ENCODE measurements around the gene NFKBIL1.
A peak's percentile ranks its signal among the peaks of the same experiment; 100 is the strongest.

The NFKBIL1 gene

GRCh38 chr6:31567531-31568370 lies 20.3 kb downstream of the NFKBIL1 start:
- DNase-seq = no peak

DNA sequence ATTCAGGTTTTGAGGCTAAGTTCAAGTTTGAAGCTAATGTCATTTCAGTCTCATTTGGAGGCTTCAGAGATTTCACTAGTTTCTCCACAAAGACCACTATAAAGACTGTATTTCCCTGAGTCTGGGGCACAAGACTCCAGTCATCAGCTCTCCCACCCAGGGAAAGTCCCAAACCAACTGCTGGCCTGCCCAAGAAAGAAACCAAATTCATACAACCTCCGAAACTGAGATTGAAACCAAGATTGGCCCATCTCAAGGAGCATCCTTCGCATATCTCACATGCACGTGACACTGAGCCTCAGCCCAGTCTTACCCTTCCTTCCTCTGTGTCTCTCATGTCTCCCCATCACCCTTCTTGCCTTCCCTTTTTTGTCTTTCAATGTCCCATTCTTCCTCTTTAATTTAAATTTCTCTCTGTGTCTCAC lies 21.1 kb downstream of the NFKBIL1 start:
- DNase-seq = peak; percentile 72

DNA sequence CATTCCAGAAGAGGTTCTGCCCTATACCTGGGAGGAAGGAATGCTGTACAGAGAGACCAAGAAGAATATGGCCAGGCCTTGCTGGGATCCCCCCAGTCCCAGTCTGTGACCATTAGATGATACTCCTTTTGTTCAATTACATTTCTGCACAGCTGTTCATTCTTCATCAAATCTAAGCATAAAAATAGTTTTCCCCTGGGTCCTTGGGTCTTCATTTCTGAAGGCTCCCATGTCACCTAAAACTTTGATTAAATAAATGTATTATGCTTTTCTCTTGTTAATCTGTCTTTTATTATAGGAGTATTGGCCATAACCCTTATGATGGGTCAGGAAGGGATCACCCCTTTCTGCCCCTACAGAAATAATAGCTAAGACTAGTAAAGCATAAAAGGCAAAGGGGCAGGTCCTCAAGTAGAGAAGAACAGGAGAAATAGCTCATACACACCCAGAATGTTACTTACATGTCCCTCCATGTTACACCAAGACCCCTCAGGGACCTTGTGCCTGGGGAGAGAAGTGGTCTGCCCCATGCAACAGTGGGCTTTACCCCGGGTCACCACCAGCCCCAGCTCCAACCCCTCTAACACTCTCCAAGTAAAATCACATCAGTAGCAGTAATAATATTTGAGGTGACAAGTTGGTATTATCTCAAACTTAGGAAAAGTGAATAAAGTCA lies 22.6 kb downstream of the NFKBIL1 start:
- no peak for DNase-seq

DNA sequence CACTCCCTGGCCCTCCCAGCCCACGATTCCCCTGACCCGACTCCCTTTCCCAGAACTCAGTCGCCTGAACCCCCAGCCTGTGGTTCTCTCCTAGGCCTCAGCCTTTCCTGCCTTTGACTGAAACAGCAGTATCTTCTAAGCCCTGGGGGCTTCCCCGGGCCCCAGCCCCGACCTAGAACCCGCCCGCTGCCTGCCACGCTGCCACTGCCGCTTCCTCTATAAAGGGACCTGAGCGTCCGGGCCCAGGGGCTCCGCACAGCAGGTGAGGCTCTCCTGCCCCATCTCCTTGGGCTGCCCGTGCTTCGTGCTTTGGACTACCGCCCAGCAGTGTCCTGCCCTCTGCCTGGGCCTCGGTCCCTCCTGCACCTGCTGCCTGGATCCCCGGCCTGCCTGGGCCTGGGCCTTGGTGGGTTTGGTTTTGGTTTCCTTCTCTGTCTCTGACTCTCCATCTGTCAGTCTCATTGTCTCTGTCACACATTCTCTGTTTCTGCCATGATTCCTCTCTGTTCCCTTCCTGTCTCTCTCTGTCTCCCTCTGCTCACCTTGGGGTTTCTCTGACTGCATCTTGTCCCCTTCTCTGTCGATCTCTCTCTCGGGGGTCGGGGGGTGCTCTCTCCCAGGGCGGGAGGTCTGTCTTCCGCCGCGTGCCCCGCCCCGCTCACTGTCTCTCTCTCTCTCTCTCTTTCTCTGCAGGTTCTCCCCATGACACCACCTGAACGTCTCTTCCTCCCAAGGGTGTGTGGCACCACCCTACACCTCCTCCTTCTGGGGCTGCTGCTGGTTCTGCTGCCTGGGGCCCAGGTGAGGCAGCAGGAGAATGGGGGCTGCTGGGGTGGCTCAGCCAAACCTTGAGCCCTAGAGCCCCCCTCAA lies 24.9 kb downstream of the NFKBIL1 start, which contains the start of gene LTA:
TSS of gene LTA (plus strand) at position 249 of the 871 bp plus-strand sequence. CDS start at position 703, 454 bp downstream.
- DNase-seq = peak; percentile 70

DNA sequence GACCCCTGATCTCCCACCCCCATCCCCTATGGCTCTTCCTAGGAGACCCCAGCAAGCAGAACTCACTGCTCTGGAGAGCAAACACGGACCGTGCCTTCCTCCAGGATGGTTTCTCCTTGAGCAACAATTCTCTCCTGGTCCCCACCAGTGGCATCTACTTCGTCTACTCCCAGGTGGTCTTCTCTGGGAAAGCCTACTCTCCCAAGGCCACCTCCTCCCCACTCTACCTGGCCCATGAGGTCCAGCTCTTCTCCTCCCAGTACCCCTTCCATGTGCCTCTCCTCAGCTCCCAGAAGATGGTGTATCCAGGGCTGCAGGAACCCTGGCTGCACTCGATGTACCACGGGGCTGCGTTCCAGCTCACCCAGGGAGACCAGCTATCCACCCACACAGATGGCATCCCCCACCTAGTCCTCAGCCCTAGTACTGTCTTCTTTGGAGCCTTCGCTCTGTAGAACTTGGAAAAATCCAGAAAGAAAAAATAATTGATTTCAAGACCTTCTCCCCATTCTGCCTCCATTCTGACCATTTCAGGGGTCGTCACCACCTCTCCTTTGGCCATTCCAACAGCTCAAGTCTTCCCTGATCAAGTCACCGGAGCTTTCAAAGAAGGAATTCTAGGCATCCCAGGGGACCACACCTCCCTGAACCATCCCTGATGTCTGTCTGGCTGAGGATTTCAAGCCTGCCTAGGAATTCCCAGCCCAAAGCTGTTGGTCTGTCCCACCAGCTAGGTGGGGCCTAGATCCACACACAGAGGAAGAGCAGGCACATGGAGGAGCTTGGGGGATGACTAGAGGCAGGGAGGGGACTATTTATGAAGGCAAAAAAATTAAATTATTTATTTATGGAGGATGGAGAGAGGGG lies 26.1 kb downstream of the NFKBIL1 start:
- no peak for DNase-seq

DNA sequence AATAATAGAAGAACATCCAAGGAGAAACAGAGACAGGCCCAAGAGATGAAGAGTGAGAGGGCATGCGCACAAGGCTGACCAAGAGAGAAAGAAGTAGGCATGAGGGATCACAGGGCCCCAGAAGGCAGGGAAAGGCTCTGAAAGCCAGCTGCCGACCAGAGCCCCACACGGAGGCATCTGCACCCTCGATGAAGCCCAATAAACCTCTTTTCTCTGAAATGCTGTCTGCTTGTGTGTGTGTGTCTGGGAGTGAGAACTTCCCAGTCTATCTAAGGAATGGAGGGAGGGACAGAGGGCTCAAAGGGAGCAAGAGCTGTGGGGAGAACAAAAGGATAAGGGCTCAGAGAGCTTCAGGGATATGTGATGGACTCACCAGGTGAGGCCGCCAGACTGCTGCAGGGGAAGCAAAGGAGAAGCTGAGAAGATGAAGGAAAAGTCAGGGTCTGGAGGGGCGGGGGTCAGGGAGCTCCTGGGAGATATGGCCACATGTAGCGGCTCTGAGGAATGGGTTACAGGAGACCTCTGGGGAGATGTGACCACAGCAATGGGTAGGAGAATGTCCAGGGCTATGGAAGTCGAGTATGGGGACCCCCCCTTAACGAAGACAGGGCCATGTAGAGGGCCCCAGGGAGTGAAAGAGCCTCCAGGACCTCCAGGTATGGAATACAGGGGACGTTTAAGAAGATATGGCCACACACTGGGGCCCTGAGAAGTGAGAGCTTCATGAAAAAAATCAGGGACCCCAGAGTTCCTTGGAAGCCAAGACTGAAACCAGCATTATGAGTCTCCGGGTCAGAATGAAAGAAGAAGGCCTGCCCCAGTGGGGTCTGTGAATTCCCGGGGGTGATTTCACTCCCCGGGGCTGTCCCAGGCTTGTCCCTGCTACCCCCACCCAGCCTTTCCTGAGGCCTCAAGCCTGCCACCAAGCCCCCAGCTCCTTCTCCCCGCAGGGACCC lies 27.0 kb downstream of the NFKBIL1 start:
- no peak for DNase-seq

DNA sequence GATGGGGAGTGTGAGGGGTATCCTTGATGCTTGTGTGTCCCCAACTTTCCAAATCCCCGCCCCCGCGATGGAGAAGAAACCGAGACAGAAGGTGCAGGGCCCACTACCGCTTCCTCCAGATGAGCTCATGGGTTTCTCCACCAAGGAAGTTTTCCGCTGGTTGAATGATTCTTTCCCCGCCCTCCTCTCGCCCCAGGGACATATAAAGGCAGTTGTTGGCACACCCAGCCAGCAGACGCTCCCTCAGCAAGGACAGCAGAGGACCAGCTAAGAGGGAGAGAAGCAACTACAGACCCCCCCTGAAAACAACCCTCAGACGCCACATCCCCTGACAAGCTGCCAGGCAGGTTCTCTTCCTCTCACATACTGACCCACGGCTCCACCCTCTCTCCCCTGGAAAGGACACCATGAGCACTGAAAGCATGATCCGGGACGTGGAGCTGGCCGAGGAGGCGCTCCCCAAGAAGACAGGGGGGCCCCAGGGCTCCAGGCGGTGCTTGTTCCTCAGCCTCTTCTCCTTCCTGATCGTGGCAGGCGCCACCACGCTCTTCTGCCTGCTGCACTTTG lies 28.0 kb downstream of the NFKBIL1 start, which contains the start of gene TNF:
TSS of gene TNF (plus strand) at position 231 of the 567 bp plus-strand sequence. CDS start at position 408, 177 bp downstream.
- DNase-seq = peak; percentile 69

GRCh38 chr6:31575952-31576685 lies 28.7 kb downstream of the NFKBIL1 start:
- no peak for DNase-seq

DNA sequence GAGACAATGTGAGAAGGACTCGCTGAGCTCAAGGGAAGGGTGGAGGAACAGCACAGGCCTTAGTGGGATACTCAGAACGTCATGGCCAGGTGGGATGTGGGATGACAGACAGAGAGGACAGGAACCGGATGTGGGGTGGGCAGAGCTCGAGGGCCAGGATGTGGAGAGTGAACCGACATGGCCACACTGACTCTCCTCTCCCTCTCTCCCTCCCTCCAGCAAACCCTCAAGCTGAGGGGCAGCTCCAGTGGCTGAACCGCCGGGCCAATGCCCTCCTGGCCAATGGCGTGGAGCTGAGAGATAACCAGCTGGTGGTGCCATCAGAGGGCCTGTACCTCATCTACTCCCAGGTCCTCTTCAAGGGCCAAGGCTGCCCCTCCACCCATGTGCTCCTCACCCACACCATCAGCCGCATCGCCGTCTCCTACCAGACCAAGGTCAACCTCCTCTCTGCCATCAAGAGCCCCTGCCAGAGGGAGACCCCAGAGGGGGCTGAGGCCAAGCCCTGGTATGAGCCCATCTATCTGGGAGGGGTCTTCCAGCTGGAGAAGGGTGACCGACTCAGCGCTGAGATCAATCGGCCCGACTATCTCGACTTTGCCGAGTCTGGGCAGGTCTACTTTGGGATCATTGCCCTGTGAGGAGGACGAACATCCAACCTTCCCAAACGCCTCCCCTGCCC lies 29.6 kb downstream of the NFKBIL1 start:
- no peak for DNase-seq

DNA sequence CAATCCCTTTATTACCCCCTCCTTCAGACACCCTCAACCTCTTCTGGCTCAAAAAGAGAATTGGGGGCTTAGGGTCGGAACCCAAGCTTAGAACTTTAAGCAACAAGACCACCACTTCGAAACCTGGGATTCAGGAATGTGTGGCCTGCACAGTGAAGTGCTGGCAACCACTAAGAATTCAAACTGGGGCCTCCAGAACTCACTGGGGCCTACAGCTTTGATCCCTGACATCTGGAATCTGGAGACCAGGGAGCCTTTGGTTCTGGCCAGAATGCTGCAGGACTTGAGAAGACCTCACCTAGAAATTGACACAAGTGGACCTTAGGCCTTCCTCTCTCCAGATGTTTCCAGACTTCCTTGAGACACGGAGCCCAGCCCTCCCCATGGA lies 30.2 kb downstream of the NFKBIL1 start:
- no peak for DNase-seq

DNA sequence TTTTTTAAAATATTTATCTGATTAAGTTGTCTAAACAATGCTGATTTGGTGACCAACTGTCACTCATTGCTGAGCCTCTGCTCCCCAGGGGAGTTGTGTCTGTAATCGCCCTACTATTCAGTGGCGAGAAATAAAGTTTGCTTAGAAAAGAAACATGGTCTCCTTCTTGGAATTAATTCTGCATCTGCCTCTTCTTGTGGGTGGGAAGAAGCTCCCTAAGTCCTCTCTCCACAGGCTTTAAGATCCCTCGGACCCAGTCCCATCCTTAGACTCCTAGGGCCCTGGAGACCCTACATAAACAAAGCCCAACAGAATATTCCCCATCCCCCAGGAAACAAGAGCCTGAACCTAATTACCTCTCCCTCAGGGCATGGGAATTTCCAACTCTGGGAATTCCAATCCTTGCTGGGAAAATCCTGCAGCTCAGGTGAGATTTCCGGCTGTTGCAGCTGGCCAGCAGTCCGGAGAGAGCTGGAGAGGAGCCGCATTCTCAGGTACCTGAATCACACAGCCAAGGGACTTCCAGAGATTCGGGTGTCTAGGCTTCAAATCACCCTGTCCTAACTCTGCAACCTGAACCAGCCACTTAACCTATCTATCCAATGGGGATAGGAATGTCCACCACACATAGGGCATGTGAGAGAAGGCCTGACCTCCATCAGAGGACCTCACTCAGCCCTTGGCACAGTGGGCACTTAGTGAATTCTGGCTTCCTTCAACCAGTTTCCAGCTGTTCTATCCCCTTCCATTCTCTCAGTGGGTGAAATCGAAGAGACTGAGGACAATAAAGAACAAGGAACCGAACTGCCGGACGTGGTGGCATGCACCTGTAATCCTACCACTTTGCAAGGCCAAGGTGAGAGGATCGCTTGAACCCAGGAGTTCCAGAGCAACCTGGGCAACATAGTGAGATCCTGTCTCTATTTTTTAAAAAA lies 31.0 kb downstream of the NFKBIL1 start:
- no peak for DNase-seq

- DNase-seq = no peak
These were observed 31.7 kb downstream of the NFKBIL1 start for GRCh38 chr6:31579119-31579505.

- DNase-seq = no peak
These were observed 32.4 kb downstream of the NFKBIL1 start for GRCh38 chr6:31579546-31580437.

DNA sequence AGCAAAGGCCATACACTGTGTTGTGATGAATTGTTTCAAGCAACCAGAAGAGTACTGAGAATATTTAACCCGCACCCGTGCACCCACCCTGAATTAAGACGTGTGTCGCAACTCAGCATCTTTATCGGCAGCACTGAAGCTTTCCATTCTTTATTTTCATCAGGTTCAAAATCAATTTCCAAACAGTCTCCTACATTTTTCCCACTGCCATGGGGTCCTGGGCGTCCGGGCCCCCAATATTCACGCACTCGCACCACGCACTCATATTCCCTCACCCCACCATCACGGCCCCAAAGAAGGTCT lies 33.0 kb downstream of the NFKBIL1 start:
- DNase-seq = no peak

GRCh38 chr6:31580807-31581433 lies 33.5 kb downstream of the NFKBIL1 start:
- peak; percentile 85 for DNase-seq

- no peak for DNase-seq
These were observed 34.2 kb downstream of the NFKBIL1 start for GRCh38 chr6:31581434-31582229.

Measured in effector CD4-positive, alpha-beta T cell (primary cell).